ENCODE results near the gene NUAK1.

The NUAK1 gene

GRCh38 chr12:106173442-106173841 lies 34.7 kb upstream of the NUAK1 start:
- Histone ChIP-seq H3K9me3 (ENCODE audit: control insufficient read depth, insufficient read depth, low read length) (no peaks in the 10 kb centered on the region), H3K9me2 (replicated peaks; ENCODE audit: control insufficient read depth, low read length) (no peaks in the 10 kb centered on the region), H3K27ac (ENCODE audit: low read depth, low read length) (no peak overlapping the region), H3K4me3 (ENCODE audit: low read length) (no peak overlapping the region), H3K4me1 (ENCODE audit: control insufficient read depth, low read length) (peaks cover 9% of the 10 kb centered on the region), H3F3A (ENCODE audit: control insufficient read depth, insufficient read depth) (no peaks in the 10 kb centered on the region), H3K4me2 (ENCODE audit: low read length) (0 out of 2 replicates have a peak overlapping the region, but pooled peaks have one; percentile 8), H3K27me3 (ENCODE audit: control insufficient read depth, low read length) (peaks cover 3% of the 10 kb centered on the region; the same call in 1 of the 2 replicates), H4K20me1 (ENCODE audit: control insufficient read depth, insufficient read depth, low read depth, low read length) (no peaks in the 10 kb centered on the region), H3K79me2 (ENCODE audit: control insufficient read depth, low read length) (no peaks in the 10 kb centered on the region), H3K36me3 (ENCODE audit: control insufficient read depth, low read length) (no peaks in the 10 kb centered on the region)
- TF ChIP-seq, protein P1, sequence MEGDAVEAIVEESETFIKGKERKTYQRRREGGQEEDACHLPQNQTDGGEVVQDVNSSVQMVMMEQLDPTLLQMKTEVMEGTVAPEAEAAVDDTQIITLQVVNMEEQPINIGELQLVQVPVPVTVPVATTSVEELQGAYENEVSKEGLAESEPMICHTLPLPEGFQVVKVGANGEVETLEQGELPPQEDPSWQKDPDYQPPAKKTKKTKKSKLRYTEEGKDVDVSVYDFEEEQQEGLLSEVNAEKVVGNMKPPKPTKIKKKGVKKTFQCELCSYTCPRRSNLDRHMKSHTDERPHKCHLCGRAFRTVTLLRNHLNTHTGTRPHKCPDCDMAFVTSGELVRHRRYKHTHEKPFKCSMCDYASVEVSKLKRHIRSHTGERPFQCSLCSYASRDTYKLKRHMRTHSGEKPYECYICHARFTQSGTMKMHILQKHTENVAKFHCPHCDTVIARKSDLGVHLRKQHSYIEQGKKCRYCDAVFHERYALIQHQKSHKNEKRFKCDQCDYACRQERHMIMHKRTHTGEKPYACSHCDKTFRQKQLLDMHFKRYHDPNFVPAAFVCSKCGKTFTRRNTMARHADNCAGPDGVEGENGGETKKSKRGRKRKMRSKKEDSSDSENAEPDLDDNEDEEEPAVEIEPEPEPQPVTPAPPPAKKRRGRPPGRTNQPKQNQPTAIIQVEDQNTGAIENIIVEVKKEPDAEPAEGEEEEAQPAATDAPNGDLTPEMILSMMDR (IDR thresholded peaks at IDR 0.05; ENCODE audit: low read depth, low read length, poor library complexity, severe bottlenecking): no peak
- no peak for TF ChIP-seq EZH2phosphoT487 (IDR thresholded peaks at IDR 0.05; ENCODE audit: borderline replicate concordance, low read length)

GRCh38 chr12:106171117-106171750 lies 32.5 kb upstream of the NUAK1 start:
- Histone ChIP-seq H3K36me3 (ENCODE audit: control insufficient read depth, low read length) (no peaks in the 10 kb centered on the region), H3K4me1 (ENCODE audit: control insufficient read depth, low read length) (peaks cover 9% of the 10 kb centered on the region), H3K4me3 (ENCODE audit: low read length) (no peak overlapping the region), H3K27me3 (ENCODE audit: control insufficient read depth, low read length) (peaks cover 3% of the 10 kb centered on the region; the same call in 1 of the 2 replicates), H4K20me1 (ENCODE audit: control insufficient read depth, insufficient read depth, low read depth, low read length) (no peaks in the 10 kb centered on the region), H3K79me2 (ENCODE audit: control insufficient read depth, low read length) (no peaks in the 10 kb centered on the region), H3K4me2 (ENCODE audit: low read length) (no peak overlapping the region), H3K9me2 (replicated peaks; ENCODE audit: control insufficient read depth, low read length) (no peaks in the 10 kb centered on the region), H3F3A (ENCODE audit: control insufficient read depth, insufficient read depth) (no peaks in the 10 kb centered on the region), H3K9me3 (ENCODE audit: control insufficient read depth, insufficient read depth, low read length) (no peaks in the 10 kb centered on the region), H3K27ac (ENCODE audit: low read depth, low read length) (no peak overlapping the region)
- TF ChIP-seq, protein P1 (IDR thresholded peaks at IDR 0.05; ENCODE audit: low read depth, low read length, poor library complexity, severe bottlenecking): no peak
- TF ChIP-seq EZH2phosphoT487 (IDR thresholded peaks at IDR 0.05; ENCODE audit: borderline replicate concordance, low read length): no peak

- Histone ChIP-seq H3K9me3 (ENCODE audit: control insufficient read depth, insufficient read depth, low read length) (no peaks in the 10 kb centered on the region), H3K36me3 (ENCODE audit: control insufficient read depth, low read length) (no peaks in the 10 kb centered on the region), H3K27me3 (ENCODE audit: control insufficient read depth, low read length) (peaks cover 3% of the 10 kb centered on the region; the same call in 1 of the 2 replicates), H3K4me2 (ENCODE audit: low read length) (no peak overlapping the region), H3F3A (ENCODE audit: control insufficient read depth, insufficient read depth) (no peaks in the 10 kb centered on the region), H3K79me2 (ENCODE audit: control insufficient read depth, low read length) (no peaks in the 10 kb centered on the region), H3K27ac (ENCODE audit: low read depth, low read length) (no peak overlapping the region), H4K20me1 (ENCODE audit: control insufficient read depth, insufficient read depth, low read depth, low read length) (no peaks in the 10 kb centered on the region), H3K4me3 (ENCODE audit: low read length) (no peak overlapping the region), H3K9me2 (replicated peaks; ENCODE audit: control insufficient read depth, low read length) (no peaks in the 10 kb centered on the region), H3K4me1 (ENCODE audit: control insufficient read depth, low read length) (peaks cover 9% of the 10 kb centered on the region)
- TF ChIP-seq, protein P1 (IDR thresholded peaks at IDR 0.05; ENCODE audit: low read depth, low read length, poor library complexity, severe bottlenecking): no peak
- TF ChIP-seq EZH2phosphoT487 (IDR thresholded peaks at IDR 0.05; ENCODE audit: borderline replicate concordance, low read length): no peak
Observed at GRCh38 chr12:106170285-106170684, 31.5 kb upstream of the NUAK1 start.

All from DOHH2 (cell line).